ENCODE results near the gene CFTR. TPM values are rescaled to one million over a fixed set of nuclear protein-coding genes. Genes with fewer than 3 reads are reported as not detected.

Gene CFTR
- total and polyA plus RNA-seq, 10 of the 15 experiments (the other 5 are each of a cell fraction or from before 2014, with no cell fraction given): 0.02 to 2.3 (median 0.21) TPM; not detected in 1

DNA sequence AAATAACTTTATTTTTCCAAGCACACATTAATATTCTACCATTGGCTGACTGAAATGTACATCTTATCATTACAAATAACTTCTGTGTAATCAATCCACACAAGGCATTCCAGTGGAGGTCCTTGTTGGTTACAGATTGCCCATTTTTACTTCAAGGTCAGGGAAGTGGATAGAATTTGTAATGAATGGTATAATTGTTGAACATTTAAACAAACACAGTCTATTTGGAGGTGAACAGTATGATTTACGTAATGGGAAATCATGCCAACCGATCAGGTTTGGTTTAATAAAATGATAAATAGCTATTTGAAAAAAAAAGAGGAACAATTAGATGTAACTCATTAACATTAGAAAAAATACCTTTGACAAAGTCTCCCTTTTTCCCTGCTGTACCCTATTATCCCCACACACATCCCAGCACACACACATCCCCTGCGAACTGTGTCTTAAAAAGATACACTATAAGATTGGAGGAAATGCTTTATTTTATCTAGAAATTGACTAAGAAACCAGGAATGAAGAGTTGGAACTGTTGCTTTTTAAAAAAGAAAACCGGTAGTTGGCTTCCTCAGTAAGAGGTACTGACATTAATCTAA lies 33.5 kb upstream of the CFTR start:
- no peak for ATAC-seq
- no peak for DNase-seq (ENCODE audit: low read depth, low spot score)
- Histone ChIP-seq H3K79me2 (ENCODE audit: control insufficient read depth, insufficient read depth, low read length) (no peaks in the 10 kb centered on the region), H3K4me3 (no peak overlapping the region), H3K27me3 (replicated peaks in 1 of 2; ENCODE audit: control insufficient read depth in 2 of 2, insufficient read depth in 2 of 2, low read length in 1 of 2) (no peaks in the 10 kb centered on the region), H3K36me3 (ENCODE audit: control insufficient read depth in 2 of 2, insufficient read depth in 2 of 2, low read length in 1 of 2) (no peaks in the 10 kb centered on the region), H3K27ac (ENCODE audit: control insufficient read depth, insufficient read depth) (no peak overlapping the region), H3K4me2 (ENCODE audit: control insufficient read depth, insufficient read depth) (no peak overlapping the region), H2AFZ (ENCODE audit: control insufficient read depth, low read depth, low read length) (no peak overlapping the region), H4K20me1 (ENCODE audit: control insufficient read depth, insufficient read depth) (no peaks in the 10 kb centered on the region), H3K4me1 (ENCODE audit: control insufficient read depth, insufficient read depth, low read length) (no peaks in the 10 kb centered on the region), H3K9ac (ENCODE audit: control insufficient read depth, insufficient read depth, low read length) (no peak overlapping the region), H3K9me3 (replicated peaks; ENCODE audit: control insufficient read depth, insufficient read depth, low read length) (no peaks in the 10 kb centered on the region; the same call in 2 of the 3 replicates)
- TF ChIP-seq ZNF274 (IDR thresholded peaks at IDR 0.05; ENCODE audit: insufficient read depth, insufficient read length): no peak
- TF ChIP-seq, protein P1, sequence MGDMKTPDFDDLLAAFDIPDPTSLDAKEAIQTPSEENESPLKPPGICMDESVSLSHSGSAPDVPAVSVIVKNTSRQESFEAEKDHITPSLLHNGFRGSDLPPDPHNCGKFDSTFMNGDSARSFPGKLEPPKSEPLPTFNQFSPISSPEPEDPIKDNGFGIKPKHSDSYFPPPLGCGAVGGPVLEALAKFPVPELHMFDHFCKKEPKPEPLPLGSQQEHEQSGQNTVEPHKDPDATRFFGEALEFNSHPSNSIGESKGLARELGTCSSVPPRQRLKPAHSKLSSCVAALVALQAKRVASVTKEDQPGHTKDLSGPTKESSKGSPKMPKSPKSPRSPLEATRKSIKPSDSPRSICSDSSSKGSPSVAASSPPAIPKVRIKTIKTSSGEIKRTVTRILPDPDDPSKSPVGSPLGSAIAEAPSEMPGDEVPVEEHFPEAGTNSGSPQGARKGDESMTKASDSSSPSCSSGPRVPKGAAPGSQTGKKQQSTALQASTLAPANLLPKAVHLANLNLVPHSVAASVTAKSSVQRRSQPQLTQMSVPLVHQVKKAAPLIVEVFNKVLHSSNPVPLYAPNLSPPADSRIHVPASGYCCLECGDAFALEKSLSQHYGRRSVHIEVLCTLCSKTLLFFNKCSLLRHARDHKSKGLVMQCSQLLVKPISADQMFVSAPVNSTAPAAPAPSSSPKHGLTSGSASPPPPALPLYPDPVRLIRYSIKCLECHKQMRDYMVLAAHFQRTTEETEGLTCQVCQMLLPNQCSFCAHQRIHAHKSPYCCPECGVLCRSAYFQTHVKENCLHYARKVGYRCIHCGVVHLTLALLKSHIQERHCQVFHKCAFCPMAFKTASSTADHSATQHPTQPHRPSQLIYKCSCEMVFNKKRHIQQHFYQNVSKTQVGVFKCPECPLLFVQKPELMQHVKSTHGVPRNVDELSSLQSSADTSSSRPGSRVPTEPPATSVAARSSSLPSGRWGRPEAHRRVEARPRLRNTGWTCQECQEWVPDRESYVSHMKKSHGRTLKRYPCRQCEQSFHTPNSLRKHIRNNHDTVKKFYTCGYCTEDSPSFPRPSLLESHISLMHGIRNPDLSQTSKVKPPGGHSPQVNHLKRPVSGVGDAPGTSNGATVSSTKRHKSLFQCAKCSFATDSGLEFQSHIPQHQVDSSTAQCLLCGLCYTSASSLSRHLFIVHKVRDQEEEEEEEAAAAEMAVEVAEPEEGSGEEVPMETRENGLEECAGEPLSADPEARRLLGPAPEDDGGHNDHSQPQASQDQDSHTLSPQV (IDR thresholded peaks at IDR 0.05): no peak
- POLR2A ChIA-PET: no interaction called here
- SMC1A ChIA-PET (ENCODE audit: uncharacterized antibody, unreplicated experiment): interaction anchor here (1.1 to 1.5 kb wide), 3 partner anchors 8 to 11 kb away, joined by 4 to 6 read pairs (median 4); no protein-coding TSS in a partner anchor
- no peak for FAIRE-seq
- intact Hi-C loops (cut with micrococcal nuclease; ENCODE audit: unreplicated experiment) (no loop called here), in situ Hi-C loops (cut with MboI) (no loop called here)
- RAD21 ChIA-PET (ENCODE audit: unreplicated experiment): no interaction called here
- no TSS peak for BruUV-seq (replicated peaks)
- 48% methylated on average over 4 of the region's 4 CpGs for WGBS (ENCODE audit: insufficient coverage, insufficient replicate concordance, low lambda C conversion rate, missing lambda C conversion rate)
- CTCF ChIA-PET: interaction anchor here (1.7 to 1.9 kb wide), 2 partner anchors 10 to 13 kb away, joined by 3 to 7 read pairs; no protein-coding TSS in a partner anchor

Data from GM12878 (cell line).